ENCODE results near the gene TGM5.
"Not testable (repeated sequence)": the region's sequence is repeated elsewhere in the genome, so short reads cannot be mapped to it uniquely, and the experiment has no call there.

Gene TGM5

GRCh38 chr15:43274136-43274535 is 7.4 kb upstream of the TGM5 start:
- Mint-ChIP-seq H3K27ac (no peak overlapping the region), H3K9me3 (peaks cover 8% of the 10 kb centered on the region), H3K4me1 (no peaks in the 10 kb centered on the region), H3K36me3 (ENCODE audit: low read depth) (no peaks in the 10 kb centered on the region), H3K4me3 (no peak overlapping the region), H3K27me3 (ENCODE audit: low read depth) (peaks cover 45% of the 10 kb centered on the region)
- no peak for TF ChIP-seq CTCF (IDR thresholded peaks at IDR 0.05; ENCODE audit: unreplicated experiment in 3 of 3)

GRCh38 chr15:43273243-43273642 is 6.5 kb upstream of the TGM5 start:
- H3K36me3 Mint-ChIP-seq (ENCODE audit: low read depth) = no peaks in the 10 kb centered on the region

GRCh38 chr15:43271908-43272307 is 5.2 kb upstream of the TGM5 start:
- H3K9me3 Mint-ChIP-seq; H3K36me3 Mint-ChIP-seq (ENCODE audit: low read depth); H3K4me3 Mint-ChIP-seq; H3K4me1 Mint-ChIP-seq; H3K27ac Mint-ChIP-seq: not testable (repeated sequence)
- H3K27me3 Mint-ChIP-seq (ENCODE audit: low read depth) = peaks cover 44% of the 10 kb centered on the region

More at GRCh38 chr15:43273243-43273642, 6.5 kb upstream of the TGM5 start:
- Mint-ChIP-seq H3K27me3 (ENCODE audit: low read depth) (peaks cover 45% of the 10 kb centered on the region), H3K4me1 (no peaks in the 10 kb centered on the region), H3K4me3 (no peak overlapping the region), H3K9me3 (peaks cover 8% of the 10 kb centered on the region), H3K27ac (no peak overlapping the region)
- no peak for TF ChIP-seq CTCF (IDR thresholded peaks at IDR 0.05; ENCODE audit: unreplicated experiment in 3 of 3)

- Mint-ChIP-seq H3K4me3 (no peak overlapping the region), H3K27ac (no peak overlapping the region), H3K4me1 (no peaks in the 10 kb centered on the region), H3K27me3 (ENCODE audit: low read depth) (peaks cover 46% of the 10 kb centered on the region), H3K36me3 (ENCODE audit: low read depth) (no peaks in the 10 kb centered on the region), H3K9me3 (peaks cover 8% of the 10 kb centered on the region)
- TF ChIP-seq CTCF (IDR thresholded peaks at IDR 0.05; ENCODE audit: unreplicated experiment in 3 of 3) = no peak
These were observed 4.1 kb upstream of the TGM5 start for GRCh38 chr15:43270676-43271306.

GRCh38 chr15:43270113-43270665 is 3.5 kb upstream of the TGM5 start:
- Mint-ChIP-seq H3K4me3 (no peak overlapping the region), H3K9me3 (peaks cover 8% of the 10 kb centered on the region), H3K36me3 (ENCODE audit: low read depth) (no peaks in the 10 kb centered on the region), H3K27me3 (ENCODE audit: low read depth) (peaks cover 51% of the 10 kb centered on the region), H3K27ac (no peak overlapping the region), H3K4me1 (no peaks in the 10 kb centered on the region)
- no peak for TF ChIP-seq CTCF (IDR thresholded peaks at IDR 0.05; ENCODE audit: unreplicated experiment in 3 of 3)

- Mint-ChIP-seq H3K4me3 (no peak overlapping the region), H3K4me1 (no peaks in the 10 kb centered on the region), H3K36me3 (ENCODE audit: low read depth) (no peaks in the 10 kb centered on the region), H3K9me3 (peaks cover 8% of the 10 kb centered on the region), H3K27ac (no peak overlapping the region), H3K27me3 (ENCODE audit: low read depth) (peaks cover 54% of the 10 kb centered on the region)
- no peak for TF ChIP-seq CTCF (IDR thresholded peaks at IDR 0.05; ENCODE audit: unreplicated experiment in 3 of 3)
These were observed 1.7 kb upstream of the TGM5 start for GRCh38 chr15:43268111-43269105.
